IMR-90 (cell line): Measurements from ENCODE around the gene TMEM235. TPM values are rescaled to one million over a fixed set of nuclear protein-coding genes. Genes with fewer than 3 reads are reported as not detected.
"Not testable (repeated sequence)": the region's sequence is repeated elsewhere in the genome, so short reads cannot be mapped to it uniquely, and the experiment has no call there.

Experiments
- ATAC-seq: fragments of 200-7000 bp; cut with Tn5 transposase; 2 replicates; pipeline ENCODE4 v1.9.1; 2020; ENCODE audit warnings: low read depth, mild to moderate bottlenecking, moderate library complexity
- BruUV-seq: library from RNA; stranded (reverse); fragments of 400-500 nt; replicated peaks from 2 replicates; lab custom pipeline; 2021; lab: Mats Ljungman, UMichigan
- CTCF ChIA-PET: fragments of 300-600 bp; formaldehyde crosslinking; extraction: SDS; loops from one replicate; lab custom pipeline; 2021; ENCODE audit warnings: antibody characterized with exemption; lab: Yijun Ruan, JAX
- POLR2A ChIA-PET: fragments of 300-600 bp; sonication (Branson Sonifier 250); formaldehyde crosslinking; loops from one replicate; lab custom pipeline; 2022; ENCODE audit warnings: antibody characterized with exemption; ENCODE audit not compliant: unreplicated experiment; lab: Charles Lee
- DNase-seq: peaks from one replicate; pipeline ENCODE4 v3.0.0; 2013
- H2AFZ ChIP-seq: replicated peaks from 2 replicates; pipeline ENCODE3; 2013; ENCODE audit warnings: low read length, mild to moderate bottlenecking; ENCODE audit not compliant: poor library complexity
- H2AK5ac ChIP-seq: 2 replicates; pipeline ENCODE4 v1.6.1; 2013; ENCODE audit warnings: low read depth, low read length, inconsistent platforms
- H2AK9ac ChIP-seq: replicated peaks from 2 replicates; pipeline ENCODE3; 2013; ENCODE audit warnings: mild to moderate bottlenecking, low read depth, low read length, moderate library complexity; ENCODE audit not compliant: poor library complexity
- H2BK120ac ChIP-seq: 2 replicates; pipeline ENCODE4 v1.6.1; 2013; ENCODE audit warnings: low read depth, low read length, inconsistent platforms
- H2BK15ac ChIP-seq: 3 replicates; pipeline ENCODE4 v1.6.1; 2013; ENCODE audit warnings: low read depth, low read length, inconsistent platforms
- H2BK20ac ChIP-seq: 2 replicates; pipeline ENCODE4 v1.6.1; 2013; ENCODE audit warnings: low read depth, mild to moderate bottlenecking, inconsistent platforms, low read length, moderate library complexity
- H2BK5ac ChIP-seq: 2 replicates; pipeline ENCODE4 v1.6.1; 2013; ENCODE audit warnings: mild to moderate bottlenecking, low read depth, low read length, inconsistent platforms; ENCODE audit not compliant: poor library complexity, severe bottlenecking
- H3K14ac ChIP-seq: replicated peaks from 2 replicates; pipeline ENCODE4 v1.6.1; 2013; ENCODE audit warnings: low read depth, low read length, inconsistent platforms
- H3K18ac ChIP-seq: 2 replicates; pipeline ENCODE4 v1.6.1; 2013; ENCODE audit warnings: low read depth, low read length, control low read depth
- H3K23ac ChIP-seq: 2 replicates; pipeline ENCODE4 v1.6.1; 2013; ENCODE audit warnings: low read depth, low read length, inconsistent platforms
- H3K27ac ChIP-seq: 2 replicates; pipeline ENCODE4 v1.5.1; 2013; ENCODE audit warnings: mild to moderate bottlenecking, control low read depth, low read length; ENCODE audit not compliant: insufficient read depth
- H3K27me3 ChIP-seq: 2 replicates; pipeline ENCODE4 v1.6.1; 2013; ENCODE audit warnings: low read length; ENCODE audit not compliant: control insufficient read depth, insufficient read depth
- H3K36me3 ChIP-seq: 2 replicates; pipeline ENCODE4 v1.6.1; 2013; ENCODE audit warnings: low read length, mixed read lengths; ENCODE audit not compliant: control insufficient read depth, insufficient read depth
- H3K4ac ChIP-seq: 2 replicates; pipeline ENCODE4 v1.6.1; 2013; ENCODE audit warnings: low read depth, low read length, inconsistent platforms
- H3K4me1 ChIP-seq: 2 replicates; pipeline ENCODE4 v1.6.1; 2013; ENCODE audit warnings: low read length, mixed read lengths; ENCODE audit not compliant: control insufficient read depth, insufficient read depth
- H3K4me2 ChIP-seq: 2 replicates; pipeline ENCODE4 v1.6.1; 2013; ENCODE audit warnings: low read depth, mild to moderate bottlenecking, control low read depth, low read length, moderate library complexity
- H3K4me3 ChIP-seq: 2 replicates; pipeline ENCODE4 v1.5.1; 2013; ENCODE audit warnings: low read depth, mild to moderate bottlenecking, control low read depth, low read length, moderate library complexity; ENCODE audit not compliant: insufficient read depth
- H3K56ac ChIP-seq: 2 replicates; pipeline ENCODE4 v1.6.1; 2013; ENCODE audit warnings: low read length, inconsistent platforms; ENCODE audit not compliant: insufficient read depth; ENCODE audit errors: extremely low read depth
- H3K79me1 ChIP-seq, 2 experiments: 2 replicates each; pipeline ENCODE4 v1.6.1; 2013; ENCODE audit warnings: low read length in 2 of 2, inconsistent platforms in 1 of 2, low read depth in 1 of 2
- H3K9ac ChIP-seq: 2 replicates; pipeline ENCODE4 v1.6.1; 2013; ENCODE audit warnings: low read depth, low read length, control low read depth
- H3K9me1 ChIP-seq: 2 replicates; pipeline ENCODE4 v1.6.1; 2013; ENCODE audit warnings: low read length, inconsistent platforms; ENCODE audit not compliant: insufficient read depth
- H3K9me3 ChIP-seq: 2 replicates; pipeline ENCODE4 v1.6.1; 2013; ENCODE audit warnings: low read length; ENCODE audit not compliant: control insufficient read depth, insufficient read depth
- H4K20me1 ChIP-seq: 2 replicates; pipeline ENCODE4 v1.6.1; 2013; ENCODE audit warnings: low read length, inconsistent platforms; ENCODE audit not compliant: insufficient read depth
- H4K5ac ChIP-seq: 2 replicates; pipeline ENCODE4 v1.6.1; 2013; ENCODE audit warnings: mild to moderate bottlenecking, low read depth, low read length, control low read depth
- H4K8ac ChIP-seq, 2 experiments: 2 replicates each; pipeline ENCODE4 v1.6.1; 2013; ENCODE audit warnings: low read depth in 2 of 2, low read length in 2 of 2, control low read depth in 1 of 2, inconsistent platforms in 1 of 2
- H4K91ac ChIP-seq: 2 replicates; pipeline ENCODE4 v1.6.1; 2013; ENCODE audit warnings: low read depth, low read length, inconsistent platforms; ENCODE audit not compliant: insufficient read depth
- CHD1 ChIP-seq: IDR thresholded peaks from 2 replicates; pipeline ENCODE4 v1.6.1; 2012; ENCODE audit warnings: low read depth, low read length, improper control_type of control experiment
- MXI1 ChIP-seq: IDR thresholded peaks from 2 replicates; pipeline ENCODE4 v1.6.1; 2012; ENCODE audit warnings: low read depth, mild to moderate bottlenecking, low read length, moderate library complexity, borderline replicate concordance
- NFE2L2 ChIP-seq: fragments of 150-350 bp; IDR thresholded peaks from 2 replicates; pipeline ENCODE4 v1.6.1; 2016; ENCODE audit warnings: low read depth, mild to moderate bottlenecking, low read length
- RAD21 ChIP-seq: IDR thresholded peaks from 2 replicates; pipeline ENCODE4 v1.6.1; 2012; ENCODE audit warnings: low read length, improper control_type of control experiment
- WGBS, 2 experiments: methylation state at CpG; one replicate each; pipeline versions ENCODE4 v1.1.5 to v1.1.7; 2013; ENCODE audit warnings: missing lambda C conversion rate in 2 of 2; ENCODE audit not compliant: insufficient read length in 1 of 2; ENCODE audit errors: extremely low coverage in 2 of 2; 5-methylcytosine and 5-hydroxymethylcytosine counted together
- dilution Hi-C: fragments of 300-500 bp; cut with HindIII; formaldehyde crosslinking; loops from one replicate; pipeline ENCODE4 v1.14.3; 2018; ENCODE audit warnings: low sequenced_read_pairs; ENCODE audit not compliant: unreplicated experiment
- in situ Hi-C: fragments of 300-500 bp; cut with MboI; formaldehyde crosslinking; loops from 3 replicates; pipeline ENCODE4 v1.14.3; 2019; ENCODE audit warnings: low sequenced_read_pairs, inconsistent platforms, mixed read lengths
- intact Hi-C: fragments of 100-400 bp; cut with micrococcal nuclease; formaldehyde crosslinking; loops from 2 replicates; pipeline ENCODE4 v1.10.0; 2022
- polyA plus RNA-seq, 3 experiments: library from polyadenylated mRNA; depleted of rRNA; stranded (reverse); fragments of >200 nt; gene quantifications; 2 replicates each; pipeline ENCODE4 v1.2.3, GENCODE V29; 2012; ENCODE audit warnings: low replicate concordance in 1 of 3
- total RNA-seq: library from RNA; depleted of rRNA; stranded (reverse); fragments of >200 nt; gene quantifications from 2 replicates; pipeline ENCODE4 v1.2.3, GENCODE V29; 2012
- TF ChIP-seq, protein P1 (sequence below): fragments of 150-350 bp; IDR thresholded peaks from 2 replicates; pipeline ENCODE4 v1.6.1; 2017; ENCODE audit warnings: mild to moderate bottlenecking, antibody characterized with exemption, low read length, low read depth

The TMEM235 gene
- total and polyA plus RNA-seq, 2 of the 4 experiments (the other 2 are of a cell fraction), result not detected

DNA sequence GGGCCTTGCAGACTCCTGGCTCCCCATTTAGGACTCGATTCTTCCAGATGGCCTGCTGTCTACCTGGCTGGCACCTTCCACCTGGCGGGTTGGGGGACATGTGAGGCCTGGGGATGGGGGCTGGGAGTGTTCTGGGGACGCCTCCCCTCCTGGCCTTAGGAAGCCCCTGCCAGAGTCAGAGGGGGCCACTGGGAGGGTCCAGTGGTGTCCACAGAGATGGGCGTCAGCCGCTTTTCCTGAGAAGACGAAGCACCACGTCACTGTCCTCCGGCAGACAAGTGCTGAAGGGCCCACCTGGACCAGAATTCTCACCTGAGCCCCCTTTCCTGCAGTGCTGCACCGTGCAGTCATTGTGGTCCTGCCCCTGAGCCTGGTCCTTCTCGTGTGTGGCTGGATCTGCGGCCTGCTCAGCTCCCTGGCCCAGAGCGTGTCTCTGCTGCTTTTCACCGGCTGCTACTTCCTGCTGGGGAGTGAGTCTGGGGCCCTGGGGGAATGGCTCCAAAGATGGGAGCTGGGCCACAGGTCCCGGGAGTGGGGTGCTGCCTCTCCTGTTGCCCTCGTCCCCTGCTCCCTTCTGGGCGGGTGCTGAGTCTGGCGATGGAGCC lies 2.9 kb downstream of the TMEM235 start:
- CTCF ChIA-PET, result interaction anchor here (0.6 kb wide), 1 partner anchor 1968 kb away, joined by 3 read pairs; no protein-coding TSS in a partner anchor
- dilution Hi-C loops, result no loop called here
- H2BK120ac ChIP-seq, result no peak overlapping the region
- no peak overlapping the region for H2BK5ac ChIP-seq
- no peak overlapping the region for H2AFZ ChIP-seq
- POLR2A ChIA-PET, result interaction anchor here (0.6 kb wide), 1 partner anchor 41 kb away, joined by 3 read pairs; no protein-coding TSS in a partner anchor
- peaks cover 44% of the 10 kb centered on the region for H3K27me3 ChIP-seq
- H3K9ac ChIP-seq, result no peak overlapping the region
- no peaks in the 10 kb centered on the region for H3K9me3 ChIP-seq
- no peak overlapping the region for H2AK5ac ChIP-seq
- H3K56ac ChIP-seq, result no peak overlapping the region
- no peak for DNase-seq
- H2AK9ac ChIP-seq, result no peak overlapping the region
- H3K4me2 ChIP-seq, result no peak overlapping the region
- no peak overlapping the region for H3K4me3 ChIP-seq
- no peak overlapping the region for H4K91ac ChIP-seq
- no peak overlapping the region for H3K18ac ChIP-seq
- H3K23ac ChIP-seq, result no peak overlapping the region
- H4K20me1 ChIP-seq, result no peaks in the 10 kb centered on the region
- in situ Hi-C loops, result no loop called here
- intact Hi-C loops, result no loop called here
- H2BK20ac ChIP-seq, result no peak overlapping the region
- no peak overlapping the region for H4K8ac ChIP-seq
- no peak overlapping the region for H3K14ac ChIP-seq
- H3K4ac ChIP-seq, result no peak overlapping the region
- H3K9me1 ChIP-seq, result no peaks in the 10 kb centered on the region
- H3K4me1 ChIP-seq, result no peaks in the 10 kb centered on the region
- no peaks in the 10 kb centered on the region for H3K79me1 ChIP-seq
- no peak for ATAC-seq
- TF ChIP-seq CHD1, result no peak
- no peak for TF ChIP-seq NFE2L2
- TF ChIP-seq, protein P1, sequence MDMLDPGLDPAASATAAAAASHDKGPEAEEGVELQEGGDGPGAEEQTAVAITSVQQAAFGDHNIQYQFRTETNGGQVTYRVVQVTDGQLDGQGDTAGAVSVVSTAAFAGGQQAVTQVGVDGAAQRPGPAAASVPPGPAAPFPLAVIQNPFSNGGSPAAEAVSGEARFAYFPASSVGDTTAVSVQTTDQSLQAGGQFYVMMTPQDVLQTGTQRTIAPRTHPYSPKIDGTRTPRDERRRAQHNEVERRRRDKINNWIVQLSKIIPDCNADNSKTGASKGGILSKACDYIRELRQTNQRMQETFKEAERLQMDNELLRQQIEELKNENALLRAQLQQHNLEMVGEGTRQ, result no peak
- no peak for TF ChIP-seq MXI1
- TF ChIP-seq RAD21, result no peak
- H3K36me3 ChIP-seq, result no peaks in the 10 kb centered on the region
- H2BK15ac ChIP-seq, result no peak overlapping the region
- 70% methylated on average over 10 of the region's 17 CpGs; no CpG with 5 or more reads in 1 of the 2 experiments for WGBS, 2 experiments
- H3K27ac ChIP-seq, result no peak overlapping the region
- no TSS peak for BruUV-seq
- H4K5ac ChIP-seq, result no peak overlapping the region

DNA sequence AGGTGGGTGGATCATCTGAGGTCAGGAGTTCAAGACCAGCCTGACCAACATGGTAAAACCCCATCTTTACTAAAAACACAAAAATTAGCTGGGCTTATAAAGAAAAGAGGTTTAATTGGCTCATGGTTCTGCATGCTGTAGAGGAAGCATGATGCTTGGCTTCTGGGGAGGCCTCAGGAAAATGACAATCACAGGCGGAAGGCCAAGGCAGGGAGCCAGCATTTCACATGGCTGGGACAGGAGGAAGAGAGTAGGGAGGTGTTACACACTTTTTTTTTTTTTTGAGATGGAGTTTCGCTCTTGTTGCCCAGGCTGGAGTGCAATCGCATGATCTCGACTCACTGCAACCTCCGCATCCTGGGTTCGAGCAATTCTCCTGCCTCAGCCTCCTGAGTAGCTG lies 3.6 kb downstream of the TMEM235 start:
- in situ Hi-C loops, POLR2A ChIA-PET, H3K9me3 ChIP-seq, H3K9ac ChIP-seq, H2AK5ac ChIP-seq, H4K20me1 ChIP-seq, H2BK15ac ChIP-seq, H2BK120ac ChIP-seq, H3K27ac ChIP-seq, H4K5ac ChIP-seq, H3K4ac ChIP-seq, H2AFZ ChIP-seq, intact Hi-C loops, H3K36me3 ChIP-seq, H2AK9ac ChIP-seq, H3K4me1 ChIP-seq, H3K23ac ChIP-seq, H4K8ac ChIP-seq, H3K4me2 ChIP-seq, H4K91ac ChIP-seq, ATAC-seq, H2BK5ac ChIP-seq, BruUV-seq, H3K14ac ChIP-seq, H3K4me3 ChIP-seq, H3K79me1 ChIP-seq, H3K9me1 ChIP-seq, H2BK20ac ChIP-seq, dilution Hi-C loops, H3K18ac ChIP-seq, H3K56ac ChIP-seq, DNase-seq: not testable (repeated sequence)
- WGBS, 2 experiments, result no CpG with 5 or more reads among the region's 6 CpGs
- H3K27me3 ChIP-seq, result peaks cover 44% of the 10 kb centered on the region
- CTCF ChIA-PET, result interaction anchor here (0.6 kb wide), 1 partner anchor 1968 kb away, joined by 3 read pairs; no protein-coding TSS in a partner anchor
